SW480 (cell line): Measurements from ENCODE around the gene SPAG6.

ENCODE experiments used
- DNase-seq: peaks from one replicate; pipeline ENCODE4 v3.0.0-alpha.2; 2016; ENCODE audit warnings: low spot score

Gene SPAG6

DNA sequence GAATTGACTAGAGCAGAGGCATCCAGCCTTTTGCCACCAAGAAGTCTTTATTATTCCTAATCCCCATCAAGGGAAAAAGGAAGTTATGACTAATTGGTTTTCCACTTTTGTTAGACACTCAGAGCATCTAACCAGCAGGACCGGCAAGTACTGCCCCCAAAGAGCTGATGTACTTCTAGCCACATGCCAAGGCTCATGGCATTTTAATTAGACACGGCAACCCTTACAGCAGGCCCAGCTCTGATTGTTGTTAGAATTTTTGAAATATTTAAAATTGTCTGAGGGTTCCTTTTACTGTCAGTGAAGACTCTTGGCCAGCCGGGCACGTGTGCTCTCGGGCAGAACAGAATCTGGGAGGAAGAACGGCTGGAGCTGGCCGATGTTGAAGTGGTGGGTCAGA is 114.8 kb downstream of the SPAG6 start:
- DNase-seq = no peak

DNA sequence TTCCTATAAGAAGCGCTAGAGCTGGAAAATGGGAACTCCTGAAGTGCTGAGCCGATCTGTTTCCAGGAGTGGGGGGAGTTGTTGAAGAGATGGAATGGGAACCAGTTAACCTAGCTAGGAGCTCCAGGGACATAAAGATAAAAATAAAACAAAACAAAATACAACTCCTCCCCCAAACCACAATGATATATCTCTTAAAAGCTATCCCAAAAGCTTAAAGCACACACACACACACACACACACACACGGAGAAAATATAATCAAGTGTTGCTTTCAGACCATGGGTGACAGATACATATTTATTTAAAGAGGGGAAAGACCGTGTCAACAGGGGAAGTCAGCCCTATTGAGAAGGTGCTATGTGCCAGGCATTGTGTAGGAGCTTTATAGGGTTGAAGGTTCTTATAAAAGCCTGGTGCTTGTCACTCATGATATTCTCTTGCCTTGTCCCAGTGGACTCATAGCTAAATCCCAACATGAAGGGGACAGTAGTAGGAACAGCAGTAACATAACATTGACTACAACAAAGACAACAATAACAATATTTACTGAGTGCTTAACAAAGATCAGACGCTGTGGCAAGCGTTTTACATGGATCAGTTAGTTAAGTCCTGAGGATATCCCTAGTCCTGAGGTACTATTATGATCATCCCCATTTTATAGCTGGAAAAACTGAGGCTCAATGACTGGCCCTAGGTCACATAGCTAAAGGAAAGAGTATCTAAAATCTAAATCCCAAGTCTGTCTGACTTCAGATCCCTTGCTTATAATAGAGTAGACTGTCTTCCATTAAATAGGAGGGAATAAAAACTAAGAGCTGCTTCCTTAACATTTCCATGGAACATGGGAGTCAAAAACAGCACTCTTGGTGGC is 115.5 kb downstream of the SPAG6 start:
- DNase-seq = no peak

DNA sequence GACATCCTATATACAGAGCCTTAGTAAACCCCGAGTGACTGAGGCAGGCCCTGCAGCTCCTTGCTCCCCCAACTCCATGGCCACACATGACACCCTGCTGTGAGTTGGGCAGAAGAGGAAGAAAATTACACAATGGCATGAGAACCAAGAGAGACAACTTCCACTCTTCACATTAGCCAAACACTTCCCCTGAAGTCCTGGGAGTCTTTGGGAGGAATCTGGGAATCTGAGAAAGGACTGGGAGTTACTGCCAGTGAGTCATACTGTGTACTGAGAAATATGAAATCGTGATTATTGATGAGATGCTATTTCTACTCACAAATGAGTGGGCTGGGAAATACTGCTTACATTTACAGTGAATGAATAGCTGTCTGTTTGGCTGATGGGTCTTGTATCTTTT is 116.6 kb downstream of the SPAG6 start:
- no peak for DNase-seq

DNA sequence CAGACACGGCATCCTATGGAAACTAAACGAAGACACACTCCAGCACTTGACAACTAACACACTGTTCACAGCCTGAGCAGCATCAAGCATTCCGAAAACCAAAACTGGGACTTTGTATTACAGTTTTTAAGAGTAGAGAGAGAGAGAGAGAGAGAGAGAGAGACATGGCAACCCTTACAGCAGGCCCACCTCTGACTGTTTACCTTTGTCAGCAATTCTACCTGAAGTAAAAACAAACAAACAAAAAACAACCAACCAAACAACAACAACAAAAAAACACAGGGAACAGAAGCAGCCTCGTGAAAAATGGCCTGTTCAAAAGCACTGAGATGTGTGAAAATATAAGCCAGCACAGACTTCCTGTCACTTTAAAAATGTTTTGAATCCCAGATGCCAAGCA is 118.0 kb downstream of the SPAG6 start:
- no peak for DNase-seq

DNA sequence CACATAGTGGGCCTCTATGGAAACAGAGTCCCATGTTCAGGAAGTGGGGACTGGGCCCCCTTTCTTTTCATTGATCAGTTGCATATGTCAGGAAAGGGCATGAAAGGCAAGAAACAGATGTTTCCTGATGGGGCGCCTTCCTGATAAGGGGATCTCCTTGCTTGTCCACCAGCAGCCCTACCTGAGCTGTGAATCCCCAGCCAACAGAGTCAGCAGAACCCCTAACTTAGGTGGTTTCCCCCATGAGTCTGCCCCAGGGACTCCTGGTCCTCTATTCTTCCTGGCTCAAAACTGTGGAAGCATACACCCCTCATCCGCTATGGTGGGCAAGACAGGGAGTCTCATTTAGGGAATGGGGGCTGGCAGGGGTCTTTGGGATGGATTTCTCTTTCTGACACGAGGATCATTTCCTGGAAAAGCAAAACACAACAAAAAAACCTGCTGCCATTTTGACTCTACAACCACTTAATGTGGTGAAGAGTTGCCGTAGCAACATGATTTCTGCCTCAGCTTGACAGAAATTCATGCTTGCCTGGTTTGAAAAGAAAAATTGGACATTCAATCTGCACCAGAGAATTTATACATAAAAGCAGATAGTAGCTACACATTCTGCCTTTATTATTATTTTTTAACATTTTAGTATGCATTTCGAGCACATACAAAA is 119.8 kb downstream of the SPAG6 start:
- no peak for DNase-seq

DNA sequence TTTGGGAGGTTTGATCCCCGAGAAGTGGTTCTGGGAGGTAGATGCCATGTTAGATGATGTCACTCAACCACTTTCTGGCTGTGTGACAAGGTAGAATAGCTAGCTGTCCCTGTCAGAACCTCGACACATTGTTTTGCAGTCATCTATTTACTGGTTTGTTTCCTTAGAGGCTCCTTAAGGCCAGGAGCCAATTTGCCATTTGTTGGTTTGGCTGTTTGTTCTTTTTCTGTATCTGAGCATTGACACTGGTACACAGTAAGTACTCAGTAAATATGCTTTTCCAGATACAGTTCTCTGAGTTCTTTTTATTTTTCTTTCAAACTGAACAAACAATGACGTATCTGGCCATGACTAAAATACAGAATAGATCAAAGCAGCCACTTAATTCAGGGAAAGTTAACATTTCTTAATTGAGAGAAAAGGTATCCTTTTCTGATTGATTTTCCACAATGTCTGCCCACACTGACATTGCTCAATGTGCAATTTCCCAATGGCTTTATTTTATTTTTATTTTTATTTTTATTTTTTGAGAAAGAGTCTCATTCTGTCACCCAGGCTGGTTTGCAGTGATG is 121.6 kb downstream of the SPAG6 start:
- no peak for DNase-seq
